Measurements from ENCODE around the gene SMC1A.
"Not testable (repeated sequence)": the region's sequence is repeated elsewhere in the genome, so short reads cannot be mapped to it uniquely, and the experiment has no call there.

SMC1A gene

GRCh38 chrX:53437206-53437605, 14.8 kb upstream of the SMC1A start:
- H3K27ac Mint-ChIP-seq: no peak overlapping the region
- no peak overlapping the region for H3K4me3 Mint-ChIP-seq
- H3K27me3 Mint-ChIP-seq: no peaks in the 10 kb centered on the region
- no peaks in the 10 kb centered on the region for H3K36me3 Mint-ChIP-seq
- peaks cover 27% of the 10 kb centered on the region for H3K4me1 Mint-ChIP-seq
- ATAC-seq: no peak
- no peaks in the 10 kb centered on the region for H3K9me3 Mint-ChIP-seq

- Mint-ChIP-seq H3K9me3 (no peaks in the 10 kb centered on the region), H3K27ac (no peak overlapping the region), H3K4me1 (peaks cover 27% of the 10 kb centered on the region), H3K36me3 (peaks cover 5% of the 10 kb centered on the region), H3K27me3 (no peaks in the 10 kb centered on the region), H3K4me3 (no peak overlapping the region)
- ATAC-seq: peak; percentile 81
These were observed 13.5 kb upstream of the SMC1A start for GRCh38 chrX:53435997-53436396.

- peaks cover 21% of the 10 kb centered on the region for H3K36me3 Mint-ChIP-seq
- H3K27me3 Mint-ChIP-seq: no peaks in the 10 kb centered on the region
- H3K4me3 Mint-ChIP-seq: peak within 1 kb of the TSS; percentile 89
- ATAC-seq: peak; percentile 97
- H3K9me3 Mint-ChIP-seq: no peaks in the 10 kb centered on the region
- H3K4me1 Mint-ChIP-seq: peaks cover 23% of the 10 kb centered on the region
- H3K27ac Mint-ChIP-seq: peak within 1 kb of the TSS; percentile 92
These were observed 11.5 kb upstream of the SMC1A start, which contains the start of gene HSD17B10 for GRCh38 chrX:53433651-53434639. TSS of gene HSD17B10 (minus strand) at chrX:53434370. CDS start at chrX:53434345, 25 bp downstream.

- H3K4me1 Mint-ChIP-seq: peaks cover 17% of the 10 kb centered on the region
- H3K9me3 Mint-ChIP-seq: no peaks in the 10 kb centered on the region
- H3K36me3 Mint-ChIP-seq: peaks cover 33% of the 10 kb centered on the region
- H3K4me3 Mint-ChIP-seq: no peak overlapping the region
- H3K27me3 Mint-ChIP-seq: no peaks in the 10 kb centered on the region
- no peak overlapping the region for H3K27ac Mint-ChIP-seq
- no peak for ATAC-seq
These were observed 7.8 kb upstream of the SMC1A start for GRCh38 chrX:53430231-53430630.

GRCh38 chrX:53429755-53430154, 7.3 kb upstream of the SMC1A start:
- H3K27me3 Mint-ChIP-seq: no peaks in the 10 kb centered on the region
- peaks cover 15% of the 10 kb centered on the region for H3K4me1 Mint-ChIP-seq
- H3K36me3 Mint-ChIP-seq: peaks cover 33% of the 10 kb centered on the region
- no peak overlapping the region for H3K27ac Mint-ChIP-seq
- ATAC-seq: no peak
- no peak overlapping the region for H3K4me3 Mint-ChIP-seq
- H3K9me3 Mint-ChIP-seq: no peaks in the 10 kb centered on the region

GRCh38 chrX:53422861-53423306, 430 bp upstream of the SMC1A start, which contains the start of gene RIBC1:
TSS of gene RIBC1 (plus strand) at chrX:53422873. CDS start at chrX:53426277, 3,404 bp downstream.
- peak within 1 kb of the TSS; percentile 88 for H3K27ac Mint-ChIP-seq
- no peak for ATAC-seq
- peaks cover 32% of the 10 kb centered on the region for H3K4me1 Mint-ChIP-seq
- H3K9me3 Mint-ChIP-seq: no peaks in the 10 kb centered on the region
- H3K27me3 Mint-ChIP-seq: no peaks in the 10 kb centered on the region
- peaks cover 7% of the 10 kb centered on the region for H3K36me3 Mint-ChIP-seq
- peak within 1 kb of the TSS; percentile 91 for H3K4me3 Mint-ChIP-seq

- H3K27me3 Mint-ChIP-seq: no peaks in the 10 kb centered on the region
- H3K27ac Mint-ChIP-seq: peak overlapping the region; percentile 88
- peaks cover 4% of the 10 kb centered on the region for H3K36me3 Mint-ChIP-seq
- peak; percentile 46 for ATAC-seq
- peak overlapping the region; percentile 91 for H3K4me3 Mint-ChIP-seq
- H3K4me1 Mint-ChIP-seq: peaks cover 37% of the 10 kb centered on the region
- H3K9me3 Mint-ChIP-seq: no peaks in the 10 kb centered on the region
These were observed 725 bp downstream of the SMC1A start for GRCh38 chrX:53421772-53422085.

DNA sequence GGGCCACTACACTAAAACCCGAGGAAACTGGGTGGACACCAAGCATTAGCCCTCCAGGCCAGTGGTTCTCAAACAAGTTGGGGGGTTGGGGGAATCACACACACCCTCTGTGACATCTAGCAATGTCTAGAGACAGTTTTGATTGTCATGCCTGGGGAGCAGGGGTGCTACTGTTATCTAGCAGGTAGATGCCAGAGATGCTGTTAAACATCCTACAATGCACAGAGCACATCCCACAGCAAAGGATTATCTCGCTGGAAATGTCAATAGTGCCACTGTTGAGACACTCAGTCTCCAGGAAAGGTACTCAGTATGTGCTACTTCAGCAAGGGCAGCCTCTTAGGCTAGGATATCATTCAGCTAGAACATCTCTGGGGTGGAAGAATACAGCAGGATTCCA, 1.3 kb downstream of the SMC1A start:
- H3K4me3 Mint-ChIP-seq: peak overlapping the region; percentile 91
- peaks cover 37% of the 10 kb centered on the region for H3K4me1 Mint-ChIP-seq
- no peak overlapping the region for H3K27ac Mint-ChIP-seq
- peaks cover 4% of the 10 kb centered on the region for H3K36me3 Mint-ChIP-seq
- no peak for ATAC-seq
- H3K9me3 Mint-ChIP-seq: no peaks in the 10 kb centered on the region
- H3K27me3 Mint-ChIP-seq: no peaks in the 10 kb centered on the region

GRCh38 chrX:53420351-53420750, 2.1 kb downstream of the SMC1A start:
- not testable (repeated sequence) for H3K36me3 Mint-ChIP-seq

DNA sequence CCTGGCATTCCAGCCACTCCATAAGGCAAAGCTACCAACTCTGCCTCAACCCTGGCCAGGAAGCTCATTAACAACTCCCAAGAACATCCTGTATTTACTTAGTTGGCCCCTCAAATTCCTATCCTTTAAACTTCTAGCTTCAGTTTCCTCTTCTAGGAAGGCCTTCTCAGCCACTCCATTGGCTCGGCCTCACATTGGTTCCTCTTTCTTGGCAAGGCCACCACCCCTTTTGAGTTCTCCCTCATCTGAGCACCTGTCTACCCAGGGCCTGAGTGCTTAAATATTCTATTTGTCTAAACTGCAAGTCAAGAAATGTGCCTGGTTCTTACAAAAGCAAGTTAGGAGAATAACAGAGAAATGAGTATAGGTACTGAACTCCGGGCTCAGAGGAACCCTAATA, 10.0 kb downstream of the SMC1A start:
- Mint-ChIP-seq H3K4me3 (no peak overlapping the region), H3K4me1 (peaks cover 14% of the 10 kb centered on the region), H3K36me3 (peaks cover 31% of the 10 kb centered on the region), H3K9me3 (no peaks in the 10 kb centered on the region), H3K27ac (no peak overlapping the region), H3K27me3 (no peaks in the 10 kb centered on the region)
- ATAC-seq: no peak

More at GRCh38 chrX:53420351-53420750, 2.1 kb downstream of the SMC1A start:
- H3K9me3 Mint-ChIP-seq, ATAC-seq, H3K4me3 Mint-ChIP-seq, H3K27ac Mint-ChIP-seq, H3K27me3 Mint-ChIP-seq: not testable (repeated sequence)
- peaks cover 37% of the 10 kb centered on the region for H3K4me1 Mint-ChIP-seq

GRCh38 chrX:53403535-53403934, 18.9 kb downstream of the SMC1A start:
- no peak for ATAC-seq
- no peak overlapping the region for H3K27ac Mint-ChIP-seq
- H3K27me3 Mint-ChIP-seq: no peaks in the 10 kb centered on the region
- peaks cover 40% of the 10 kb centered on the region for H3K36me3 Mint-ChIP-seq
- H3K9me3 Mint-ChIP-seq: no peaks in the 10 kb centered on the region
- H3K4me3 Mint-ChIP-seq: no peak overlapping the region
- no peaks in the 10 kb centered on the region for H3K4me1 Mint-ChIP-seq

- Mint-ChIP-seq H3K4me1 (no peaks in the 10 kb centered on the region), H3K27ac (no peak overlapping the region), H3K4me3 (no peak overlapping the region), H3K36me3 (peaks cover 48% of the 10 kb centered on the region), H3K27me3 (no peaks in the 10 kb centered on the region), H3K9me3 (no peaks in the 10 kb centered on the region)
- ATAC-seq: no peak
These were observed 24.2 kb downstream of the SMC1A start for GRCh38 chrX:53398216-53398615.

- no peaks in the 10 kb centered on the region for H3K27me3 Mint-ChIP-seq
- H3K9me3 Mint-ChIP-seq: no peaks in the 10 kb centered on the region
- no peaks in the 10 kb centered on the region for H3K4me1 Mint-ChIP-seq
- H3K36me3 Mint-ChIP-seq: peaks cover 33% of the 10 kb centered on the region
- no peak overlapping the region for H3K4me3 Mint-ChIP-seq
- no peak for ATAC-seq
- H3K27ac Mint-ChIP-seq: no peak overlapping the region
These were observed 26.7 kb downstream of the SMC1A start for GRCh38 chrX:53395605-53396298.

- H3K27me3 Mint-ChIP-seq: no peaks in the 10 kb centered on the region
These were observed 38.9 kb downstream of the SMC1A start for GRCh38 chrX:53383376-53384076.

GRCh38 chrX:53379747-53380146, 42.7 kb downstream of the SMC1A start:
- Mint-ChIP-seq H3K4me3 (no peak overlapping the region), H3K4me1 (peaks cover 3% of the 10 kb centered on the region), H3K27me3 (no peaks in the 10 kb centered on the region), H3K36me3 (peaks cover 53% of the 10 kb centered on the region), H3K9me3 (no peaks in the 10 kb centered on the region), H3K27ac (no peak overlapping the region)
- no peak for ATAC-seq

More at GRCh38 chrX:53383376-53384076, 38.9 kb downstream of the SMC1A start:
- no peak overlapping the region for H3K27ac Mint-ChIP-seq
- H3K36me3 Mint-ChIP-seq: peaks cover 43% of the 10 kb centered on the region
- ATAC-seq: no peak
- H3K4me3 Mint-ChIP-seq: no peak overlapping the region
- no peaks in the 10 kb centered on the region for H3K4me1 Mint-ChIP-seq
- no peaks in the 10 kb centered on the region for H3K9me3 Mint-ChIP-seq
